HepG2 (cell line): ENCODE results near the gene BRD2. TPM values are rescaled to one million over a fixed set of nuclear protein-coding genes. Genes with fewer than 3 reads are reported as not detected.

ENCODE experiments used
- ATAC-seq: fragments of 200-7000 bp; cut with Tn5 transposase; 3 replicates; pipeline ENCODE4 v1.9.1; 2020; ENCODE audit warnings: mild to moderate bottlenecking, moderate library complexity
- BruUV-seq: library from RNA; stranded (reverse); fragments of 400-500 nt; replicated peaks from 2 replicates; lab custom pipeline; 2021; lab: Mats Ljungman, UMichigan
- CTCF ChIA-PET: fragments of 300-600 bp; formaldehyde crosslinking; extraction: SDS; loops from one replicate; lab custom pipeline; 2021; ENCODE audit warnings: low total read pairs, inconsistent platforms, low intra/inter-chr PET ratio; lab: Yijun Ruan, JAX
- POLR2A ChIA-PET: fragments of 350-600 bp; sonication (Branson Sonifier 250); formaldehyde crosslinking; loops from one replicate; lab custom pipeline; 2020; ENCODE audit warnings: antibody characterized with exemption, inconsistent platforms; lab: Yijun Ruan, JAX
- DNase-seq: peaks from one replicate; pipeline ENCODE4 v3.0.0-alpha.2; 2015; ENCODE audit warnings: low spot score
- FAIRE-seq: peaks from 3 replicates; lab custom pipeline; 2011; peaks lifted over from hg19 to GRCh38; lab: Jason Lieb, UNC
- H2AFZ ChIP-seq: one replicate; pipeline ENCODE4 v1.6.1; 2011; ENCODE audit warnings: low read length, inconsistent platforms
- H3K27ac ChIP-seq: fragments of 300-600 bp; 3 replicates; pipeline ENCODE4 v1.8.0; 2011; ENCODE audit warnings: mixed run types, mild to moderate bottlenecking, mixed read lengths, low read length, inconsistent platforms; ENCODE audit not compliant: insufficient read depth; ENCODE audit errors: extremely low read length
- H3K27me3 ChIP-seq, 2 experiments: fragments of 200-600 bp in 1 of 2; 2 replicates in 1 of 2; 3 replicates in 1 of 2; pipeline versions ENCODE4 v1.6.0 to v1.8.0; 2011; ENCODE audit warnings: low read length in 2 of 2, mild to moderate bottlenecking in 2 of 2, moderate library complexity in 2 of 2, inconsistent platforms in 1 of 2; ENCODE audit not compliant: insufficient read depth in 2 of 2, control insufficient read depth in 1 of 2
- H3K36me3 ChIP-seq, 2 experiments: fragments of 200-600 bp in 1 of 2; replicated peaks in 1 of 2; 2 replicates in 1 of 2; 3 replicates in 1 of 2; pipeline versions ENCODE4 v1.5.1 to v1.8.0; 2011; ENCODE audit warnings: low read length in 2 of 2, inconsistent platforms in 1 of 2; ENCODE audit not compliant: insufficient read depth in 2 of 2, control insufficient read depth in 1 of 2
- H3K4me1 ChIP-seq: 2 replicates; pipeline ENCODE4 v1.5.1; 2012; ENCODE audit warnings: low read length, inconsistent platforms; ENCODE audit not compliant: insufficient read depth
- H3K4me2 ChIP-seq: 2 replicates; pipeline ENCODE4 v1.6.0; 2011; ENCODE audit warnings: low read depth, low read length, inconsistent platforms
- H3K4me3 ChIP-seq, 3 experiments: fragments of 200-600 bp in 1 of 3; sonication (generic), shearing (Covaris generic) in 1 of 3; replicated peaks in 1 of 3; 2 replicates each; pipeline ENCODE4 v1.5.1; 2011 to 2016; ENCODE audit warnings: low read length in 3 of 3, inconsistent platforms in 2 of 3, low read depth in 2 of 3, mild to moderate bottlenecking in 2 of 3, control low read depth in 1 of 3, mixed read lengths in 1 of 3; ENCODE audit not compliant: insufficient read depth in 1 of 3
- H3K79me2 ChIP-seq: one replicate; pipeline ENCODE4 v1.6.1; 2011; ENCODE audit warnings: low read length, inconsistent platforms; ENCODE audit not compliant: insufficient read depth
- H3K9ac ChIP-seq: 2 replicates; pipeline ENCODE4 v1.6.0; 2011; ENCODE audit warnings: mild to moderate bottlenecking, low read depth, low read length, inconsistent platforms; ENCODE audit not compliant: insufficient read depth
- H3K9me3 ChIP-seq: 2 replicates; pipeline ENCODE4 v1.5.1; 2012; ENCODE audit warnings: mild to moderate bottlenecking, low read length
- H4K20me1 ChIP-seq: 2 replicates; pipeline ENCODE4 v1.6.0; 2011; ENCODE audit warnings: inconsistent platforms, mild to moderate bottlenecking, low read length, moderate library complexity; ENCODE audit not compliant: insufficient read depth
- BHLHE40 ChIP-seq: IDR thresholded peaks from 2 replicates; pipeline ENCODE4 v1.6.1; 2011; ENCODE audit warnings: low read length, improper control_type of control experiment
- CBX1 ChIP-seq: IDR thresholded peaks from one replicate; pipeline ENCODE4 v1.6.1; 2016; ENCODE audit warnings: antibody characterized with exemption, low read depth
- CEBPB ChIP-seq: IDR thresholded peaks from 2 replicates; pipeline ENCODE4 v1.6.1; 2011; ENCODE audit warnings: low read depth, low read length, improper control_type of control experiment, borderline replicate concordance
- ELF3 ChIP-seq: IDR thresholded peaks from 2 replicates; pipeline ENCODE4 v1.6.1; 2016; ENCODE audit warnings: missing genetic modification reagents, missing compliant biosample characterization
- GABPA ChIP-seq, 2 experiments: IDR thresholded peaks; 2 replicates each; pipeline ENCODE4 v1.6.1; 2011 to 2016; ENCODE audit warnings: low read depth in 2 of 2, low read length in 1 of 2, missing biosample characterization in 1 of 2, missing genetic modification characterization in 1 of 2
- KAT8 ChIP-seq: IDR thresholded peaks from 2 replicates; pipeline ENCODE4 v1.6.1; 2016; ENCODE audit warnings: missing genetic modification reagents, missing compliant biosample characterization
- MAFF ChIP-seq: IDR thresholded peaks from 2 replicates; pipeline ENCODE4 v1.6.1; 2011; ENCODE audit warnings: low read depth, low read length, improper control_type of control experiment
- MIXL1 ChIP-seq: IDR thresholded peaks from 2 replicates; pipeline ENCODE4 v1.6.1; 2016
- NR3C1 ChIP-seq: sonication (generic); formaldehyde crosslinking; IDR thresholded peaks from 2 replicates; pipeline ENCODE4 v1.4.0; 2020; ENCODE audit warnings: missing genetic modification reagents
- PHF20 ChIP-seq: sonication (generic); formaldehyde crosslinking; IDR thresholded peaks from 2 replicates; pipeline ENCODE4 v1.5.0; 2020; ENCODE audit warnings: mild to moderate bottlenecking, missing genetic modification reagents
- SMC3 ChIP-seq: IDR thresholded peaks from 2 replicates; pipeline ENCODE4 v1.6.1; 2011; ENCODE audit warnings: low read length, improper control_type of control experiment
- TEAD3 ChIP-seq: optimal IDR thresholded peaks from 2 replicates; pipeline ENCODE3; 2016; ENCODE audit warnings: borderline replicate concordance
- ZC3H4 ChIP-seq: sonication (generic); formaldehyde crosslinking; IDR thresholded peaks from 2 replicates; pipeline ENCODE4 v1.4.0; 2020; ENCODE audit warnings: missing genetic modification reagents, borderline replicate concordance
- ZKSCAN5 ChIP-seq: sonication (generic); formaldehyde crosslinking; IDR thresholded peaks from 2 replicates; pipeline ENCODE4 v1.5.1; 2020; ENCODE audit warnings: mild to moderate bottlenecking, missing genetic modification reagents
- ZNF644 ChIP-seq: IDR thresholded peaks from 2 replicates; pipeline ENCODE4 v1.6.1; 2016; ENCODE audit warnings: low read depth
- ZNF768 ChIP-seq: sonication (generic); formaldehyde crosslinking; IDR thresholded peaks from 2 replicates; pipeline ENCODE4 v1.4.0; 2020; ENCODE audit warnings: missing genetic modification reagents
- WGBS: methylation state at CpG from one replicate; pipeline ENCODE4 v1.1.6; 2017; ENCODE audit warnings: low lambda C conversion rate; 5-methylcytosine and 5-hydroxymethylcytosine counted together
- in situ Hi-C: cut with HindIII; loops from 2 replicates; pipeline ENCODE4 v1.10.0; 2017; ENCODE audit warnings: low pct_unique_long_range_greater_than_20kb; ENCODE audit not compliant: extremely low pct_ligation_motif_present
- intact Hi-C: fragments of 100-400 bp; cut with micrococcal nuclease; formaldehyde crosslinking; loops from one replicate; pipeline ENCODE4 v1.10.0; 2022; ENCODE audit not compliant: unreplicated experiment
- polyA plus RNA-seq, 8 experiments: library from polyadenylated mRNA; depleted of rRNA in 3 of 8; stranded (reverse) in 7 of 8; unstranded in 1 of 8; fragments of >200 nt; fragmentation: Illumina TruSeq in 4 of 8; extraction: Trizol in 4 of 8; gene quantifications; 2 replicates each; pipeline versions ENCODE4 v1.2.1 to v1.2.3, GENCODE V29; 2011 to 2016; ENCODE audit warnings: low read depth in 4 of 8, missing spikeins in 1 of 8, mixed read lengths in 1 of 8; ENCODE audit not compliant: insufficient read depth in 1 of 8
- total RNA-seq, 5 experiments: library from RNA; depleted of rRNA; stranded (reverse); fragments of >200 nt; fragmentation: Illumina TruSeq; extraction: Trizol; gene quantifications; 2 replicates each; pipeline ENCODE4 v1.2.3, GENCODE V29; 2016; ENCODE audit warnings: low read depth in 1 of 5
- TF ChIP-seq, protein P1 (sequence below): sonication (generic); formaldehyde crosslinking; IDR thresholded peaks from 2 replicates; pipeline ENCODE4 v1.4.0; 2020; ENCODE audit warnings: missing genetic modification reagents

Gene BRD2
- total and polyA plus RNA-seq, 2 of the 13 experiments (the other 11 are each of a cell fraction or from before 2014, with no cell fraction given): 143 to 202 TPM

- POLR2A ChIA-PET: no interaction called here
Observed at GRCh38 chr6:32946893-32947292, 21.5 kb upstream of the BRD2 start.

GRCh38 chr6:32947552-32948465 is 20.6 kb upstream of the BRD2 start:
- Histone ChIP-seq H2AFZ (no peak overlapping the region), H3K9ac (no peak overlapping the region), H4K20me1 (no peaks in the 10 kb centered on the region), H3K36me3 (no peaks in the 10 kb centered on the region), H3K79me2 (no peaks in the 10 kb centered on the region), H3K4me3 (no peak overlapping the region), H3K27ac (no peak overlapping the region), H3K4me2 (no peak overlapping the region), H3K27me3 (peaks cover 3 to 13% of the 10 kb centered on the region in 2 experiments; a peak in 2 of 5 replicates), H3K4me1 (peaks cover 3% of the 10 kb centered on the region; the same call in 1 of the 2 replicates), H3K9me3 (peaks cover 5% of the 10 kb centered on the region)
- DNase-seq (peak; percentile 58), FAIRE-seq (peak; percentile 96), ATAC-seq (peak; percentile 83)
- no TSS peak for BruUV-seq
- in situ Hi-C loops (loop anchor here (5.0 kb wide), 1 partner anchor 61 kb away; no protein-coding TSS in a partner anchor), intact Hi-C loops (loop anchor here (1.0 to 2.0 kb wide), 2 partner anchors 15 to 63 kb away; no protein-coding TSS in a partner anchor)
- POLR2A ChIA-PET: no interaction called here
- 44% methylated on average over 11 of the region's 11 CpGs for WGBS
- CTCF ChIA-PET: interaction anchor here (1.6 to 3.1 kb wide), 3 partner anchors 15 to 62 kb away, joined by 11 to 31 read pairs (median 27); no protein-coding TSS in a partner anchor
- TF ChIP-seq ELF3 (CRISPR knock-in tag) (0 out of 2 replicates have a peak, but pooled peaks have one; percentile 16), GABPA (IDR thresholded peaks at IDR 0.05; ENCODE audit: low read depth, low read length) (no peak), GABPA (CRISPR knock-in tag; IDR thresholded peaks at IDR 0.05; ENCODE audit: low read depth) (no peak), CEBPB (no peak), MIXL1 (CRISPR knock-in tag) (peak; percentile 74), NR3C1 (CRISPR knock-in tag) (no peak), KAT8 (CRISPR knock-in tag) (peak; percentile 22; the same call in 1 of the 2 replicates), MAFF (0 out of 2 replicates have a peak, but pooled peaks have one; percentile 25), PHF20 (CRISPR knock-in tag) (no peak), BHLHE40 (no peak), TEAD3 (CRISPR knock-in tag) (peak; percentile 76), ZKSCAN5 (CRISPR knock-in tag) (no peak), SMC3 (peak; percentile 93), CBX1 (no peak), ZC3H4 (CRISPR knock-in tag) (no peak)
- TF ChIP-seq, protein P1, sequence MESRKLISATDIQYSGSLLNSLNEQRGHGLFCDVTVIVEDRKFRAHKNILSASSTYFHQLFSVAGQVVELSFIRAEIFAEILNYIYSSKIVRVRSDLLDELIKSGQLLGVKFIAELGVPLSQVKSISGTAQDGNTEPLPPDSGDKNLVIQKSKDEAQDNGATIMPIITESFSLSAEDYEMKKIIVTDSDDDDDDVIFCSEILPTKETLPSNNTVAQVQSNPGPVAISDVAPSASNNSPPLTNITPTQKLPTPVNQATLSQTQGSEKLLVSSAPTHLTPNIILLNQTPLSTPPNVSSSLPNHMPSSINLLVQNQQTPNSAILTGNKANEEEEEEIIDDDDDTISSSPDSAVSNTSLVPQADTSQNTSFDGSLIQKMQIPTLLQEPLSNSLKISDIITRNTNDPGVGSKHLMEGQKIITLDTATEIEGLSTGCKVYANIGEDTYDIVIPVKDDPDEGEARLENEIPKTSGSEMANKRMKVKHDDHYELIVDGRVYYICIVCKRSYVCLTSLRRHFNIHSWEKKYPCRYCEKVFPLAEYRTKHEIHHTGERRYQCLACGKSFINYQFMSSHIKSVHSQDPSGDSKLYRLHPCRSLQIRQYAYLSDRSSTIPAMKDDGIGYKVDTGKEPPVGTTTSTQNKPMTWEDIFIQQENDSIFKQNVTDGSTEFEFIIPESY (CRISPR knock-in tag): no peak

More at GRCh38 chr6:32946893-32947292, 21.5 kb upstream of the BRD2 start:
- H3K27ac ChIP-seq: no peak overlapping the region
- DNase-seq: no peak
- ATAC-seq: no peak
- H4K20me1 ChIP-seq: no peaks in the 10 kb centered on the region
- peaks cover 5% of the 10 kb centered on the region for H3K9me3 ChIP-seq
- intact Hi-C loops (loop anchor here (1.0 to 2.0 kb wide), 2 partner anchors 14 to 62 kb away; no protein-coding TSS in a partner anchor), in situ Hi-C loops (loop anchor here (5.0 kb wide), 1 partner anchor 60 kb away; no protein-coding TSS in a partner anchor)
- no peaks in the 10 kb centered on the region for H3K4me1 ChIP-seq
- H3K4me3 ChIP-seq: no peak overlapping the region
- H3K27me3 ChIP-seq: peaks cover 3 to 13% of the 10 kb centered on the region in 2 experiments; a peak in 2 of 5 replicates
- H3K36me3 ChIP-seq: no peaks in the 10 kb centered on the region
- H2AFZ ChIP-seq: no peak overlapping the region
- no TSS peak for BruUV-seq
- no peak overlapping the region for H3K4me2 ChIP-seq
- TF ChIP-seq ZNF768 (CRISPR knock-in tag) (peak; percentile 24; the same call in 1 of the 2 replicates), ZNF644 (no peak)
- no peak for FAIRE-seq
- H3K9ac ChIP-seq: no peak overlapping the region
- CTCF ChIA-PET: interaction anchor here (1.5 to 3.1 kb wide), 4 partner anchors 14 to 61 kb away, joined by 4 to 31 read pairs (median 19); no protein-coding TSS in a partner anchor
- no peaks in the 10 kb centered on the region for H3K79me2 ChIP-seq
